WTC11 (cell line): Measurements from ENCODE around the gene PACSIN3. TPM values are rescaled to one million over a fixed set of nuclear protein-coding genes. Genes with fewer than 3 reads are reported as not detected.

ENCODE experiments used
- ATAC-seq: fragments of 200-7000 bp; cut with Tn5 transposase; 2 replicates; pipeline ENCODE4 v1.10.0; 2021; ENCODE audit warnings: mild to moderate bottlenecking, moderate library complexity
- CTCF ChIA-PET: fragments of 300-600 bp; sonication (Branson Sonifier 250); formaldehyde crosslinking; loops from one replicate; lab custom pipeline; 2021; ENCODE audit warnings: antibody characterized with exemption; lab: Charles Lee
- POLR2A ChIA-PET: fragments of 350-600 bp; sonication (Branson Sonifier 250); formaldehyde crosslinking; loops from one replicate; lab custom pipeline; 2021; ENCODE audit warnings: antibody characterized with exemption; lab: Charles Lee
- DNase-seq: peaks from one replicate; pipeline ENCODE4 v3.0.0; 2021; ENCODE audit warnings: low spot score
- H3K27ac Mint-ChIP-seq: 2 replicates; pipeline ENCODE4 v1.8.0; 2021; ENCODE audit warnings: mixed read lengths
- H3K27me3 Mint-ChIP-seq: 2 replicates; pipeline ENCODE4 v1.8.0; 2021; ENCODE audit warnings: low read depth, mild to moderate bottlenecking, moderate library complexity, mixed read lengths
- H3K36me3 Mint-ChIP-seq: 2 replicates; pipeline ENCODE4 v1.8.0; 2021; ENCODE audit warnings: mixed read lengths
- H3K4me1 Mint-ChIP-seq: 2 replicates; pipeline ENCODE4 v1.8.0; 2022; ENCODE audit warnings: mixed read lengths
- H3K4me3 Mint-ChIP-seq: 2 replicates; pipeline ENCODE4 v1.8.0; 2021; ENCODE audit warnings: mild to moderate bottlenecking, moderate library complexity, mixed read lengths
- H3K9me3 Mint-ChIP-seq: 2 replicates; pipeline ENCODE4 v1.8.0; 2021; ENCODE audit warnings: mixed read lengths
- CBFB ChIP-seq: sonication (generic); formaldehyde crosslinking; IDR thresholded peaks from 2 replicates; pipeline ENCODE4 v1.8.1; 2022; ENCODE audit warnings: mild to moderate bottlenecking, low read depth, missing genetic modification reagents
- FOXJ3 ChIP-seq: sonication (generic); formaldehyde crosslinking; IDR thresholded peaks from 2 replicates; pipeline ENCODE4 v1.9.0; 2021; ENCODE audit warnings: missing genetic modification reagents, mild to moderate bottlenecking, borderline replicate concordance
- FOXK1 ChIP-seq: sonication (generic); formaldehyde crosslinking; IDR thresholded peaks from 2 replicates; pipeline ENCODE4 v1.8.0; 2022; ENCODE audit warnings: mild to moderate bottlenecking, moderate library complexity, missing genetic modification reagents
- FOXP1 ChIP-seq: sonication (generic); formaldehyde crosslinking; IDR thresholded peaks from 2 replicates; pipeline ENCODE4 v1.8.0; 2022; ENCODE audit warnings: missing genetic modification reagents, mild to moderate bottlenecking, moderate library complexity, borderline replicate concordance
- GRHL2 ChIP-seq: fragments of 250-450 bp; sonication (Bioruptor Pico); IDR thresholded peaks from 2 replicates; pipeline ENCODE4 v1.8.0; 2022; ENCODE audit warnings: mild to moderate bottlenecking, moderate library complexity; ENCODE audit not compliant: insufficient replicate concordance, severe bottlenecking
- IRF1 ChIP-seq: sonication (generic); formaldehyde crosslinking; IDR thresholded peaks from 2 replicates; pipeline ENCODE4 v1.8.0; 2023; ENCODE audit warnings: missing genetic modification reagents
- OVOL2 ChIP-seq: fragments of 250-450 bp; sonication (Bioruptor Pico); IDR thresholded peaks from 2 replicates; pipeline ENCODE4 v1.9.0; 2021; ENCODE audit warnings: mild to moderate bottlenecking, borderline replicate concordance
- RELA ChIP-seq: sonication (generic); formaldehyde crosslinking; IDR thresholded peaks from 2 replicates; pipeline ENCODE4 v1.8.1; 2022; ENCODE audit warnings: missing genetic modification reagents, mild to moderate bottlenecking, borderline replicate concordance
- TEAD1 ChIP-seq: sonication (generic); formaldehyde crosslinking; IDR thresholded peaks from 2 replicates; pipeline ENCODE4 v1.8.0; 2022; ENCODE audit warnings: mild to moderate bottlenecking, missing genetic modification reagents
- TEAD4 ChIP-seq: sonication (generic); formaldehyde crosslinking; IDR thresholded peaks from 2 replicates; pipeline ENCODE4 v1.8.0; 2022; ENCODE audit warnings: mild to moderate bottlenecking, missing genetic modification reagents
- ZBTB21 ChIP-seq: sonication (generic); formaldehyde crosslinking; IDR thresholded peaks from 2 replicates; pipeline ENCODE4 v1.8.1; 2023; ENCODE audit warnings: mild to moderate bottlenecking, missing genetic modification reagents, borderline replicate concordance
- total RNA-seq: library from RNA; stranded (reverse); gene quantifications from 3 replicates; pipeline ENCODE4 v1.2.3, GENCODE V29; 2021
- TF ChIP-seq, protein P1 (sequence below): fragments of 250-450 bp; sonication (Bioruptor Pico); IDR thresholded peaks from 2 replicates; pipeline ENCODE4 v1.9.0; 2021; ENCODE audit warnings: mild to moderate bottlenecking
- TF ChIP-seq, protein P2 (sequence below): sonication (generic); formaldehyde crosslinking; IDR thresholded peaks from 2 replicates; pipeline ENCODE4 v1.8.0; 2022; ENCODE audit warnings: mild to moderate bottlenecking, missing genetic modification reagents
- TF ChIP-seq, protein P3 (sequence below): sonication (generic); formaldehyde crosslinking; IDR thresholded peaks from 2 replicates; pipeline ENCODE4 v1.8.1; 2023; ENCODE audit warnings: mild to moderate bottlenecking, moderate library complexity, missing genetic modification reagents
- TF ChIP-seq, protein P4 (sequence below): sonication (generic); formaldehyde crosslinking; IDR thresholded peaks from 2 replicates; pipeline ENCODE4 v1.8.1; 2022; ENCODE audit warnings: missing genetic modification reagents, borderline replicate concordance
- TF ChIP-seq, protein P5 (sequence below): sonication (generic); formaldehyde crosslinking; IDR thresholded peaks from 2 replicates; pipeline ENCODE4 v1.8.0; 2023; ENCODE audit warnings: mild to moderate bottlenecking, missing genetic modification reagents

The PACSIN3 gene
- total RNA-seq, 1 experiment from 2014 or later = 76.8 TPM

GRCh38 chr11:47176328-47177228 lies 9.7 kb downstream of the PACSIN3 start, which contains the start of gene ARFGAP2 (continued):
- TF ChIP-seq, protein P1, sequence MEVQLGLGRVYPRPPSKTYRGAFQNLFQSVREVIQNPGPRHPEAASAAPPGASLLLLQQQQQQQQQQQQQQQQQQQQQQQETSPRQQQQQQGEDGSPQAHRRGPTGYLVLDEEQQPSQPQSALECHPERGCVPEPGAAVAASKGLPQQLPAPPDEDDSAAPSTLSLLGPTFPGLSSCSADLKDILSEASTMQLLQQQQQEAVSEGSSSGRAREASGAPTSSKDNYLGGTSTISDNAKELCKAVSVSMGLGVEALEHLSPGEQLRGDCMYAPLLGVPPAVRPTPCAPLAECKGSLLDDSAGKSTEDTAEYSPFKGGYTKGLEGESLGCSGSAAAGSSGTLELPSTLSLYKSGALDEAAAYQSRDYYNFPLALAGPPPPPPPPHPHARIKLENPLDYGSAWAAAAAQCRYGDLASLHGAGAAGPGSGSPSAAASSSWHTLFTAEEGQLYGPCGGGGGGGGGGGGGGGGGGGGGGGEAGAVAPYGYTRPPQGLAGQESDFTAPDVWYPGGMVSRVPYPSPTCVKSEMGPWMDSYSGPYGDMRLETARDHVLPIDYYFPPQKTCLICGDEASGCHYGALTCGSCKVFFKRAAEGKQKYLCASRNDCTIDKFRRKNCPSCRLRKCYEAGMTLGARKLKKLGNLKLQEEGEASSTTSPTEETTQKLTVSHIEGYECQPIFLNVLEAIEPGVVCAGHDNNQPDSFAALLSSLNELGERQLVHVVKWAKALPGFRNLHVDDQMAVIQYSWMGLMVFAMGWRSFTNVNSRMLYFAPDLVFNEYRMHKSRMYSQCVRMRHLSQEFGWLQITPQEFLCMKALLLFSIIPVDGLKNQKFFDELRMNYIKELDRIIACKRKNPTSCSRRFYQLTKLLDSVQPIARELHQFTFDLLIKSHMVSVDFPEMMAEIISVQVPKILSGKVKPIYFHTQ (CRISPR knock-in tag) = no peak
- TF ChIP-seq IRF1 (CRISPR knock-in tag) (no peak), OVOL2 (CRISPR knock-in tag) (no peak), CBFB (CRISPR knock-in tag) (no peak), FOXK1 (CRISPR knock-in tag) (no peak; the same call in 1 of the 2 replicates), TEAD4 (CRISPR knock-in tag) (no peak), GRHL2 (CRISPR knock-in tag) (no peak), FOXP1 (no peak), TEAD1 (peak; percentile 81), FOXJ3 (CRISPR knock-in tag) (no peak), RELA (CRISPR knock-in tag) (no peak)
- TF ChIP-seq, protein P2, sequence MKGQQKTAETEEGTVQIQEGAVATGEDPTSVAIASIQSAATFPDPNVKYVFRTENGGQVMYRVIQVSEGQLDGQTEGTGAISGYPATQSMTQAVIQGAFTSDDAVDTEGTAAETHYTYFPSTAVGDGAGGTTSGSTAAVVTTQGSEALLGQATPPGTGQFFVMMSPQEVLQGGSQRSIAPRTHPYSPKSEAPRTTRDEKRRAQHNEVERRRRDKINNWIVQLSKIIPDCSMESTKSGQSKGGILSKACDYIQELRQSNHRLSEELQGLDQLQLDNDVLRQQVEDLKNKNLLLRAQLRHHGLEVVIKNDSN = peak; percentile 52; the same call in 1 of the 2 replicates
- TF ChIP-seq, protein P3, sequence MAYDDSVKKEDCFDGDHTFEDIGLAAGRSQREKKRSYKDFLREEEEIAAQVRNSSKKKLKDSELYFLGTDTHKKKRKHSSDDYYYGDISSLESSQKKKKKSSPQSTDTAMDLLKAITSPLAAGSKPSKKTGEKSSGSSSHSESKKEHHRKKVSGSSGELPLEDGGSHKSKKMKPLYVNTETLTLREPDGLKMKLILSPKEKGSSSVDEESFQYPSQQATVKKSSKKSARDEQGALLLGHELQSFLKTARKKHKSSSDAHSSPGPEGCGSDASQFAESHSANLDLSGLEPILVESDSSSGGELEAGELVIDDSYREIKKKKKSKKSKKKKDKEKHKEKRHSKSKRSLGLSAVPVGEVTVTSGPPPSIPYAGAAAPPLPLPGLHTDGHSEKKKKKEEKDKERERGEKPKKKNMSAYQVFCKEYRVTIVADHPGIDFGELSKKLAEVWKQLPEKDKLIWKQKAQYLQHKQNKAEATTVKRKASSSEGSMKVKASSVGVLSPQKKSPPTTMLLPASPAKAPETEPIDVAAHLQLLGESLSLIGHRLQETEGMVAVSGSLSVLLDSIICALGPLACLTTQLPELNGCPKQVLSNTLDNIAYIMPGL (CRISPR knock-in tag) = peak; percentile 89; the same call in 1 of the 2 replicates
- TF ChIP-seq, protein P4, sequence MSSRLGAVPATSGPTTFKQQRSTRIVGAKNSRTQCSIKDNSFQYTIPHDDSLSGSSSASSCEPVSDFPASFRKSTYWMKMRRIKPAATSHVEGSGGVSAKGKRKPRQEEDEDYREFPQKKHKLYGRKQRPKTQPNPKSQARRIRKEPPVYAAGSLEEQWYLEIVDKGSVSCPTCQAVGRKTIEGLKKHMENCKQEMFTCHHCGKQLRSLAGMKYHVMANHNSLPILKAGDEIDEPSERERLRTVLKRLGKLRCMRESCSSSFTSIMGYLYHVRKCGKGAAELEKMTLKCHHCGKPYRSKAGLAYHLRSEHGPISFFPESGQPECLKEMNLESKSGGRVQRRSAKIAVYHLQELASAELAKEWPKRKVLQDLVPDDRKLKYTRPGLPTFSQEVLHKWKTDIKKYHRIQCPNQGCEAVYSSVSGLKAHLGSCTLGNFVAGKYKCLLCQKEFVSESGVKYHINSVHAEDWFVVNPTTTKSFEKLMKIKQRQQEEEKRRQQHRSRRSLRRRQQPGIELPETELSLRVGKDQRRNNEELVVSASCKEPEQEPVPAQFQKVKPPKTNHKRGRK = no peak

- H3K36me3 Mint-ChIP-seq = peaks cover 33% of the 10 kb centered on the region
- no peaks in the 10 kb centered on the region for H3K9me3 Mint-ChIP-seq
- ChIA-PET CTCF (interaction anchor here (0.6 to 5.7 kb wide), 2 partner anchors 52 to 83 kb away, joined by 5 to 93 read pairs; partner anchors contain the start of gene NR1H3), POLR2A (no interaction called here)
- H3K27ac Mint-ChIP-seq = peak overlapping the region; percentile 98
- no peaks in the 10 kb centered on the region for H3K27me3 Mint-ChIP-seq
- ATAC-seq = no peak
- TF ChIP-seq, protein P5, sequence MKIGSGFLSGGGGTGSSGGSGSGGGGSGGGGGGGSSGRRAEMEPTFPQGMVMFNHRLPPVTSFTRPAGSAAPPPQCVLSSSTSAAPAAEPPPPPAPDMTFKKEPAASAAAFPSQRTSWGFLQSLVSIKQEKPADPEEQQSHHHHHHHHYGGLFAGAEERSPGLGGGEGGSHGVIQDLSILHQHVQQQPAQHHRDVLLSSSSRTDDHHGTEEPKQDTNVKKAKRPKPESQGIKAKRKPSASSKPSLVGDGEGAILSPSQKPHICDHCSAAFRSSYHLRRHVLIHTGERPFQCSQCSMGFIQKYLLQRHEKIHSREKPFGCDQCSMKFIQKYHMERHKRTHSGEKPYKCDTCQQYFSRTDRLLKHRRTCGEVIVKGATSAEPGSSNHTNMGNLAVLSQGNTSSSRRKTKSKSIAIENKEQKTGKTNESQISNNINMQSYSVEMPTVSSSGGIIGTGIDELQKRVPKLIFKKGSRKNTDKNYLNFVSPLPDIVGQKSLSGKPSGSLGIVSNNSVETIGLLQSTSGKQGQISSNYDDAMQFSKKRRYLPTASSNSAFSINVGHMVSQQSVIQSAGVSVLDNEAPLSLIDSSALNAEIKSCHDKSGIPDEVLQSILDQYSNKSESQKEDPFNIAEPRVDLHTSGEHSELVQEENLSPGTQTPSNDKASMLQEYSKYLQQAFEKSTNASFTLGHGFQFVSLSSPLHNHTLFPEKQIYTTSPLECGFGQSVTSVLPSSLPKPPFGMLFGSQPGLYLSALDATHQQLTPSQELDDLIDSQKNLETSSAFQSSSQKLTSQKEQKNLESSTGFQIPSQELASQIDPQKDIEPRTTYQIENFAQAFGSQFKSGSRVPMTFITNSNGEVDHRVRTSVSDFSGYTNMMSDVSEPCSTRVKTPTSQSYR (CRISPR knock-in tag) = 0 out of 2 replicates have a peak, but pooled peaks have one; percentile 7
- no peak for TF ChIP-seq ZBTB21 (CRISPR knock-in tag)
- no peak for DNase-seq
- peak overlapping the region; percentile 88 for H3K4me3 Mint-ChIP-seq
- peaks cover 16% of the 10 kb centered on the region for H3K4me1 Mint-ChIP-seq
Observed at GRCh38 chr11:47175746-47176327, 10.4 kb downstream of the PACSIN3 start.
